Stimulated activated CD4-positive, alpha-beta T cell treated with anti-CD3 and anti-CD28 coated beads, Interleukin-1b, Interleukin-23, amount 100 ng/mL, for 24 hours (primary cell): ENCODE measurements around the gene PCCA.

Experiments
- DNase-seq, 4 experiments: peaks; one replicate each; pipeline ENCODE4 v3.0.0-alpha.2; 2020; ENCODE audit warnings: low read depth in 4 of 4, low spot score in 1 of 4

The PCCA gene

DNA sequence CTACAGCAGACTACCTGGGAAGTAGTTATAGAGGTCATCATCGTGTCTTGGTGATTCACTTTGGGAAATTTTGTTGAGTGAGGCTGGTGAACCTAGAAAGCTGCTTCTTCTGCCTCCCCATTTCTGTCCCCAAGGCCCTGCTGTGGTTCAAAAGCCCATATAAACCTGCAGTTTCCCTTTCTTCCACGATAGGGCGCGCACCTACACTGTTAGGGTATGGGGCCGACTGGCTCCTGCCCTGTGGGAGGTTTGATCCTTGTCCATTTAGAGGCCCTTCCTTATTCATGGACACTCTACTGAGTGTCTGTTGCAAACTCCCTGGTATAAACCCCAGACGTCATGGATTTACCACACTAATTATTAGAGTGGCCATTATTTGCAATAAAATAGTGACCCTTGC is 307.9 kb downstream of the PCCA start:
- DNase-seq = no peak

DNA sequence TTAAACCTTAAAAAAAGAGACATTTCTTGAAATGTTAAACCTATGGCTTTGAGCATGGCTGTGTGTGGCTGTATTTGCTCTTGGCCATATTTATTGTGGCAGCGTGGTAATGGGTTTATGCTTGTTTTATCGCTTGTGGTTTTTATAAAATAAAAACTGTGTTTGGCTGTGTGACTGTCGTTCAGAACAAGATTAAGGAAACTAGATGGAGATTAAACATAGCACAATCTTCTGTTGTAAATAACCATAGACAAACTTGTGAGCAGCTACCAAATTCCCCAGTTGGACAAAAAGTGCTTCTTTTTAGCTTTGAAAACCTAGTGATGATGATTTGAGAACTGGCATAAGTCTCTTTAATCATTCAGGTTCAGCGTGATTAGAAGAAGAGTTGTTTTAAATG is 308.7 kb downstream of the PCCA start:
- no peak for DNase-seq

DNA sequence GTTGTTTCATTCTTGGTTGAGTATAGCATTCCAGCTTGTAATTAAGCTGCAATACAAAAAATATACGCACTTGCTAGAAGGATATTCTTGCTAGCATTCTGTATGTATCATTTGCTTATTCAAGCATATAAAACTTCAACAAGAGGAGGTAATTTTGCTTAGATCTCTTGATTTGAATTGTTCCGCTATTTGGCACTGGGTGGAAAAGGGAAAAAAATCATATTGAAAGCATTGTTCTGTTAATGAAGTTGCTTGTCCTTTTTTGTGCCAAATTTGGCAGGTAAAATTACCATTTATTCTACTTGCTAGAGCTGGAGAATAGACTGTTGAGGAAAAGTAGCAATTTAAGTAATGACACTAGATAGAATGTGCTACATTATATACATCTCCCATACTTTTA is 309.5 kb downstream of the PCCA start:
- DNase-seq = no peak

DNA sequence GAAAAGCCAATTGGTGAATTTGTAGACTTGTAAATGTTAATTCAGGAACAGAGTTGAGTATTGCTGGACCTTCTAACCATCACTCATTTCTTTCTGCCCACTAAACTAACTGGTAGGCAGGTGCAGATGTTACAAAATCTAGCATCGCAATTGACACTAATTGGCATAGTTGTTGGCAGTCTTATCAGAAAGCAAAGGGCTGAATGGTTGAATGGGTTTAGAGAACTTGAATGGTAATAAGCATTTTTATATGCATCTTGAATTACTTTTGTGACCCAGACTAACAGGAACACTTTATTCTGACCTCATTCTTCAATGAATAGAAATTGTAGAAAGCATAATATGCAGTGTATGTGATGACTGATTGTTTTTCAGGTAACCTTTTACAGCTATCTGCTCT is 310.6 kb downstream of the PCCA start:
- no peak for DNase-seq

GRCh38 chr13:100403675-100404074 is 314.8 kb downstream of the PCCA start:
- no peak for DNase-seq

GRCh38 chr13:100409132-100409531 is 320.2 kb downstream of the PCCA start:
- no peak for DNase-seq

GRCh38 chr13:100423375-100423774 is 334.5 kb downstream of the PCCA start:
- no peak for DNase-seq

- DNase-seq = no peak
These were observed 340.1 kb downstream of the PCCA start for GRCh38 chr13:100428986-100429385.

- DNase-seq = no peak
These were observed 343.7 kb downstream of the PCCA start for GRCh38 chr13:100432611-100433010.

GRCh38 chr13:100433475-100433874 is 344.6 kb downstream of the PCCA start:
- DNase-seq = no peak

GRCh38 chr13:100434010-100434763 is 345.3 kb downstream of the PCCA start:
- no peak for DNase-seq

GRCh38 chr13:100436099-100436498 is 347.2 kb downstream of the PCCA start:
- no peak for DNase-seq

DNA sequence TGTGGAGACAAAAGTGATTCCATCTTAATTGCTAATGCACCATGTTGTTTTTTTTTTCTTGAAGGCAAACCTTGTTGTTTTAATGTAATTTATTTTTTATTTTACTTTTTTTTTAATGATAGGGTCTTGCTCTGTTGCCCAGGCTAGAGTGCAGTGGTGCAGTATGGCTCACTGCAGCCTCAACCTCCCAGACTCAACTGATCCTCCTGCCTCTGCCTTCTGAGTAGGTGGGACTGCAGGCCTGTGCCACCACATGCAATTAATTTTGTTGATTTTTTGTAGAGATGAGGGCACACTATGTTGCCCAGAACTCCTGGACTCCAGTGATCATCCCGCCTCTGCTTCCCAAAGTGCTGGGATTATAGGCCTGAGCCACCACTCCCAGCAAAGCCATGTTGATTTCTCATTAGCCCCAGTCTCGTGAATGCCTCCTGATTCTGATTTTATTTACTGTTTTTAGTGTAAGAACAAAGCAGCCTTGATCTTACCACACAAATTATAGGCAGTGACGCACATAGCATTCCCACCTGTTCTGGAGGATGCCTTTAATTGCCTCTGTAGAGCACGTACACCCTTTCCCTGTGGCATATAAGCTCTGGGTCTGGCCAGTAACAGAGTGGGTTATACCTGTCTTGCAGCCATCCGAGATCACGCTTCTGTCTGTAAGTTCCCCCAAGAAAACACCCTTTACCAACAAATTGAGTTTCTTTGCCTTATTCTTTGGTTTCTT is 349.3 kb downstream of the PCCA start:
- no peak for DNase-seq

- DNase-seq = no peak
These were observed 350.5 kb downstream of the PCCA start for GRCh38 chr13:100439247-100439970.

DNA sequence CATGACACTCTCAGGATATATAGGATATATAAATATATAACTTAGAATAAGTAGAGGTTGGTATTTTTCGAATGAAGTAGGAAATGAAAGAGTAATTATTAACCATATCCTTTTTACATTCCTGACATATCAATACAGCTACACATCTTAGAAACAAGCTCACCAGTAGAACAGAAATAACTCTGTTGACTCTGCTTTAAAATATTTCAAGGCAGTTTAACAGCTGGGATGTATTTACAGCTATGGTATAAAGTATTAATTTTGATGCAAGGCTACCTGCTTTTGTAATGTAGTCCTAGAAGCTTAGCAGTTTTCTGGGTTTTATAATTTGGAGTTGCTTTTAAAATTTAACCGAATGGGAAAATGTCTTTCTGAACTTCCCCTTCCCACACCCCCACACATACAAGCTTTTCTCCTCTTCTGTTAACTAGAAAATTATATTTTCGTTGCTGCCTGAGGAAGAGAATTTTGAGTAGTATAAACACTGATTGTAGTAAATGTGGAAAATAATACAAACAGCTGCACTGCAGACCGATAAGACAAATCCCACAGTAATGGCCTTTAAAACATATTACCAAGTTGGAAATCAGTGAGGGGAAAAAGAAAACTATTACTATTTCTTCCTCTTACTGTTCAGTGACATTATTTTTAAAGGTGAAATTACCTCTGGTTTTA is 352.0 kb downstream of the PCCA start:
- no peak for DNase-seq

DNA sequence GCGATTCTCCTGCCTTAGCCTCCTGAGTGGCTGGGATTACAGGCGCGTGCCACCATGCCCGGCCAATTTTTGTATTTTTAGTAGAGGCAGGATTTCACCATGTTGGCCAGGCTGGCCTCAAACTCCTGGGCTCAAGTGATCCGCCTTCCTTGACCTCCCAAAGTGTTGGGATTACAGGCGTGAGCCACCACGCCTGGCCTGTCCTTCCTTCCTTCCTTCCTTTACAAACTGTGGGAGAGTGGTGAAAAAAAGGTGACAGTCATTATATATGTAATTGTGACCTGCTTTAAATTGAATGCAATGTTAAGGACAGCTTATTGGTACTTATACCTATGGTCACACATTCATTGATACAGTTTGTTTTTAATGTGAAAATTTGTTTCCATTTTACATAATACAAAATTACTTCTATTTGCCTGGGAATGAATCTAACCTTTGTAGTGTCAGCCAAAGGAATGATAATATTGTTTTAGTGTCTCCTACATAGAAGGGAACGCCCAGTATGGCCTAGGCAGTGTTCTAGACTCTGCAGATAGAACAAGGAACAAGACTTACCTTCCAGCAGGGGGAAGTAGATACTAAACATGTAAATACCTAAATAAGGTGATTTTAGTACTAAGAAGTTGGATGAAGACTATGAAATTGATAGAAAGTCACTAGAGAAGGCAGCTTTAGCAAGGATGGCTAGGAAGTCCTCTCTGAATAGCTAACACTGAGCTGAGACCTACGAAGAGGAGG is 353.4 kb downstream of the PCCA start:
- DNase-seq = no peak

- no peak for DNase-seq
These were observed 354.5 kb downstream of the PCCA start for GRCh38 chr13:100443278-100443997.

GRCh38 chr13:100443998-100444328 is 355.1 kb downstream of the PCCA start:
- no peak for DNase-seq

DNA sequence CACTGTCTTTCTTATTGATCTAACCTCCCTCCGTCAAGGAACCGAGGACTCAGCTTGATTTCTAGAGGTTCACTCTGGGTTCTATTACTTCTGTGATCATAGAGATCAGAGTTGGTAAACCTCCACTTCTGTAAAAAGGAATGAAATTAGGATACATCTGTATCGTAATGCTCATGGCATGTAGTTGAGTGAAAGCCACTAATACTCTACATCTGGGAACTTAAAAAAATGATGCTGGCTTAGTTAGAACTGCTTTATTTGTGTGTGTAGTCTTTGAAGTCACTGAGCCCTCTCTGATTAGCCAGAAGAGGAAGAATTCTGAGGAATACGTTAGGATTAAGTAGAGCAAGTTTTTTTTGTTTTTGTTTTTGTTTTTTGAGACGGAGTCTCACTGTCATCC is 358.9 kb downstream of the PCCA start:
- no peak for DNase-seq

- no peak for DNase-seq
These were observed 363.0 kb downstream of the PCCA start for GRCh38 chr13:100451923-100452322.
